ENCODE results near the gene C16orf87.
A peak's percentile ranks its signal among the peaks of the same experiment; 100 is the strongest.

C16orf87 gene

DNA sequence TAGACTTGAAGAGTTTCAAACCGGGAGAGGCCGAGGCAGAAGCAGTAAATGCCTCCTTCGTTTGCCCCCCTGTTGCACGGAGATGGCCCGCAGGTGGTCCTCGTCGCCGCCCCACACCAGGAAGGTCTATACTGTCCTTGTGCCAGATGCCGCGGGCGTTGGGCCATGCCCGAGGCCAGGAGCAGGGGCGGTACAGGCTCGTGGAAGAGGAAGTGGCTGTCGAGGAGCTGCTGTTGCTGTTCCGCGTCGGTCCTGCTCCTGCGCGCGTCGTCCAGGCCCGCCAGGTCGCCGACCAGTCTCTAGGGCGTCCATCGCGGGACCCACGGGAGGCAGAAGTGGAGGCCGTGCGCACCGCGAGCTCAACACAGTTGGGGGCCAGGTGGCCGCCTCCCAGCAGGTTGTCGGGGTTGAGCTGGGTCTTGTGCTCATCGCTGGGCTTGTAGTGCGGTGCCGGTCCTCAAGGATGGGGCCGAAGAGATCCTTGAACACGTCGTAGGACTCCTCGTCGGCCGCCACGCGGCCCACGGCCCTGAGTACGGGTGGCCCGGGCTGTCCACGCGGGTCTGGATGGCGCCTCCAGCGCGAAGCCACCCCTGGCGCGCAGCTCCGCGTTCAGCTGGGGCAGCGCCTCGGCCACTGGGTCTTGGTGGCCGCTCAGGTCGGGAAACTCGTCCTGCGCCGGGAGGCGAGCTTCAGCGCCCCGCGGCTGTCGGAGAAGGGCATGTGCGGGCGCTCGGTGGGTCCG is 13.1 kb upstream of the C16orf87 start:
- no peak for DNase-seq (ENCODE audit: low read depth)
- H3K4me3 ChIP-seq (ENCODE audit: low read length) = no peak overlapping the region
- TF ChIP-seq, protein P1, sequence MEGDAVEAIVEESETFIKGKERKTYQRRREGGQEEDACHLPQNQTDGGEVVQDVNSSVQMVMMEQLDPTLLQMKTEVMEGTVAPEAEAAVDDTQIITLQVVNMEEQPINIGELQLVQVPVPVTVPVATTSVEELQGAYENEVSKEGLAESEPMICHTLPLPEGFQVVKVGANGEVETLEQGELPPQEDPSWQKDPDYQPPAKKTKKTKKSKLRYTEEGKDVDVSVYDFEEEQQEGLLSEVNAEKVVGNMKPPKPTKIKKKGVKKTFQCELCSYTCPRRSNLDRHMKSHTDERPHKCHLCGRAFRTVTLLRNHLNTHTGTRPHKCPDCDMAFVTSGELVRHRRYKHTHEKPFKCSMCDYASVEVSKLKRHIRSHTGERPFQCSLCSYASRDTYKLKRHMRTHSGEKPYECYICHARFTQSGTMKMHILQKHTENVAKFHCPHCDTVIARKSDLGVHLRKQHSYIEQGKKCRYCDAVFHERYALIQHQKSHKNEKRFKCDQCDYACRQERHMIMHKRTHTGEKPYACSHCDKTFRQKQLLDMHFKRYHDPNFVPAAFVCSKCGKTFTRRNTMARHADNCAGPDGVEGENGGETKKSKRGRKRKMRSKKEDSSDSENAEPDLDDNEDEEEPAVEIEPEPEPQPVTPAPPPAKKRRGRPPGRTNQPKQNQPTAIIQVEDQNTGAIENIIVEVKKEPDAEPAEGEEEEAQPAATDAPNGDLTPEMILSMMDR (IDR thresholded peaks at IDR 0.05; ENCODE audit: insufficient read depth, low read depth, low read length, missing control alignments) = no peak

DNA sequence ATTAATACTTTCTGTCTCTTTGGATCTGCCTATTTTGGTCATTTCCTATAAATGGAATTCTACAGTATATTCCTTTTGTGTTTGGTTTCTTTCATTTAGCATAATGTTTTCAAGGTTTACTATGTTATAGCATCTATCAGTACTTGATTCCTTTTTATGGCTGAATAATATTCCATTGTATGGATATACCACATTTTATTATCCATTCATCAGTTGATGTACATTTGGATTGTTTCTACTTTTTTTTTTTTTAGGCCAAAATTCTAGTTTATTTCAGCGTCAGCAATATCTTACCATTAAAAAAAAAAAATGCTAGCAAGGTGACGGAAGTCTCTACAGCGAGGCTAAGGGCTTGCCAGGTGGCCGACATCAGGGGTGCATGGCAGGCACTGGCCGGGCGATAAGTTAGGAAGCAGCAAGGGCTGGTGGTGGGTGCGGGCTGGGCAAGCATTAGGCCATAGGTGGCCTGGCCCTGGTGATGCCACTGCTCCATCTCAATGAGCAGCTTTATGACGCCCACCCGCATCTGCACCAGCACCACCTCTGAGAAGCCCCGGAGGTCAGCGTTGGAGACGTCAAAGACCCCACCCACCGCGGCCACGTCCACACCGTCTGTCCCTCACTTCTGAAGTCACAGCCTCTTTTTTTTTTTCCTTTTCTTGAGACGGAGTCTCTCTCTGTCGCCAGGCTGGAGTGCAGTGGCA is 11.4 kb upstream of the C16orf87 start:
- TF ChIP-seq, protein P1 (IDR thresholded peaks at IDR 0.05; ENCODE audit: insufficient read depth, low read depth, low read length, missing control alignments) = no peak
- no peak overlapping the region for H3K4me3 ChIP-seq (ENCODE audit: low read length)
- DNase-seq (ENCODE audit: low read depth) = no peak

DNA sequence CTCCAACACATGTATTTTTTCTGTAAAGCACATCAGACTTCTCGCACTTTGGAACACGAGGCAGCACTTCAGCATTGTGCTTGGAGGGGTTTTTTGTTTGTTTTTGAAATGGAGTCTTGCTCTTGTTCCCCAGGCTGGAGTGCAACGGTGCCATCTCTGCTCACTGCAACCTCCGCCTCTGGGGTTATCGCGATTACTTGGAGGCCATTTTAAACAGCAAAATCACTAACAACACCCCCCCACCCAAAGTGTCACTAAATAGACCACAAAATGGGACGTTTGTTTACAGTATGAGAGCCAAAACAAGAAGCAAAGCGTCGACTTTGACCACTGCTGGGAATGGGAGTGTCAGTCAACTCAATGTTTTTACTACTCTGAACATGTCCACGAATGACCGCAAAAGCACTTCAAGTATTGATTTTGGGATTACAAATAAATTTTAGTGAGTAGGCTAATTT is 9.0 kb upstream of the C16orf87 start:
- no peak for DNase-seq (ENCODE audit: low read depth)
- TF ChIP-seq, protein P1 (IDR thresholded peaks at IDR 0.05; ENCODE audit: insufficient read depth, low read depth, low read length, missing control alignments) = no peak
- H3K4me3 ChIP-seq (ENCODE audit: low read length) = no peak overlapping the region

DNA sequence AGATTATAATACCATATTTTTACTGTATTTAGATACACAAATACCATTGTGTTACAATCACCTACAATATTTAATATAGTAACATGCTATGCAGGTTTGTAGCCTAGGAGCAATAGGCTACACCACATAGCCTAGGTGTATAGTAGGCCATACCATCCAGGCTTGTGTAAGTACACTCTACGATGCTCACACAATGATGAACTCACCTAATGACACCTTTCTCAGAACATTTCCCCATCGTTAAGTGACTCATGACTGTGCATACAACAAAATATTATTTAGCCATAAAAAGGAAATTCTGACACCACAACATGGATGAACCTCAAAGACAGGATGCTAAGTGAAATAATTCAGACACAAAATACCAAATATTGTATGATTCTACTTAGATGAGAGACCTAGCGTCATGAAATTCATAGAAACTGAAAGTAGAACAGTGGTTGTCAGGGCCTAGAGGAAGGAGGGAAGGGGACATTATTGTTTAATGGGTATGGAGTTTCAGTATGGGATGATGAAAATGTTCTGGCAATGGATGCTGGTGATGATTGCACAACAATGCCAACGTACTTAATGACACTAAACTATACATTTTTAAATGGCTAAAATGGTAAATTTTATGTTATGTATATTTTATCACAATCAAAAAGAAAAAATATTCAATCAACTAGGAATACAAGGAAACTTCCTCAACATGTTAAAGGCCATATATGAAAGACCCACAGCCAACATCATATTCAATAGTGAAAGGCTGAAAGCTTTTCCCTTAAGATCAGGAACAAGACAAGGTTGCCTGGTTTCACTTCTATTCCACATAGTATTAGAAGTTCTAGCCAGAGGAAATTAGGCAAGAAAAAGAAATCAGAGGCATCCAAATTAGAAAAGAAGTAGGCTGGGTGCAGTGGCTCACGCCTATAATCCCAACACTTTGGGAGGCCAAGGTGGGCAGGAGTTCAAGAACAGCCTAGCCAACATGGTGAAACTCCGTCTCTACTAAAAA is 5.9 kb upstream of the C16orf87 start:
- DNase-seq (ENCODE audit: low read depth) = peak; percentile 68
- no peak overlapping the region for H3K4me3 ChIP-seq (ENCODE audit: low read length)
- TF ChIP-seq, protein P1 (IDR thresholded peaks at IDR 0.05; ENCODE audit: insufficient read depth, low read depth, low read length, missing control alignments) = no peak

DNA sequence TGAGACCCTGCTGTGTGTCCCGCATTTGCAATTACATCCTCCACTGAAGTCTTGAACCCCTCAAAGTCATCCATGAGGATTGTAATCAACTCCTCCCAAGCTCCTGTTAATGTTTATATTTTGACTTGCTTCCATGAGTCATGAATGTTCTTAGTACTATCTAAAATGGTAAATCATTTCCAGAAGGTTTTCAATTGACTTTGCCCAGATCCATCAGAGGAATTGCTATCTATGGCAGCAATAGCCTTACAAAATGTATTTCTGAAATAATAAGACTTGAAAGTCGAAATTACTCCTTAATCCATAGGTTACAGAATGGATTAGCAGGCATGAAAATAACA is 2.5 kb upstream of the C16orf87 start:
- H3K4me3 ChIP-seq (ENCODE audit: low read length) = no peak overlapping the region
- DNase-seq (ENCODE audit: low read depth) = no peak
- TF ChIP-seq, protein P1 (IDR thresholded peaks at IDR 0.05; ENCODE audit: insufficient read depth, low read depth, low read length, missing control alignments) = no peak

DNA sequence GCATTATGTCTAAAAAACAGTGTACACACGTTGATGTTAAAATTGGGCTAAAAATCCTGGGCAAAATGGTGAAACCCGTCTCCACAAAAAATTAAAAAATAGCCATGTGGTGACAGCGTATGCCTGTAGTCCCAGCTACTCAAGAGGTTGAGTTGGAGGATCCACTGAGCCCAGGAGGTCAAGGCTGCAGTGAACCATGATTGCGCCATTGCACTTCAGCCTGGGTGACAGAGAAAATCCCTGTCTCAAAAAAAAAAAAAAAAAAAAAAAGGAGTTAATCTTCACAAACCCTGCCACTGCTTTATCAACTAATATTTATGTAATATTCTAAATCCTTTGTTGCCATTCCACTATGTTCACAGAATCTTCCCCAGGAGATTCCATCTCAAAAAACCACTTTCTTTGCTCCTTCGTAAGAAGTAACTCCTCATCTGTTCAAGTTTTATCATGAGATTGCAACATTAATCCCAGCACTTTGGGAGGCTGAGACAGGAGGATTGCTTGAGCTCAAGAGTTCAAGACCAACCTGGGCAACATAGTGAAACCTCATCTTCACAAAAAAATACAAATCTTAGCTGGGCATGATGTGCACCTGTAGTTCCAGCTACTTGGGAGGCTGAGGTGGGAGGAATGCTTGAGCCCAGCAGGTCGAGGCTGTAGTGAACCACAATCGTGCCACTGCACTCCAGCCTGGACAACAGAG is 1.9 kb upstream of the C16orf87 start:
- DNase-seq (ENCODE audit: low read depth) = no peak
- TF ChIP-seq, protein P1 (IDR thresholded peaks at IDR 0.05; ENCODE audit: insufficient read depth, low read depth, low read length, missing control alignments) = no peak

More for the DNA sequence above, 1.9 kb upstream of the C16orf87 start:
- no peak overlapping the region for H3K4me3 ChIP-seq (ENCODE audit: low read length)

All from epithelial cell of esophagus (primary cell).